GM19023 (cell line): ENCODE measurements around the gene CACUL1.
"Not testable (repeated sequence)": the region's sequence is repeated elsewhere in the genome, so short reads cannot be mapped to it uniquely, and the experiment has no call there.

Experiments used
- ATAC-seq: cut with Tn5 transposase; IDR thresholded peaks from one replicate; pipeline ENCODE4 v1.9.1; 2021; ENCODE audit warnings: mild to moderate bottlenecking, moderate library complexity; ENCODE audit not compliant: unreplicated experiment

CACUL1 gene

GRCh38 chr10:118754556-118755423 is at the start of gene CACUL1:
Gene CACUL1, minus strand, starts transcription at chr10:118754970. Its CDS starts 208 bp downstream, at chr10:118754762.
- ATAC-seq: peak; percentile 93

DNA sequence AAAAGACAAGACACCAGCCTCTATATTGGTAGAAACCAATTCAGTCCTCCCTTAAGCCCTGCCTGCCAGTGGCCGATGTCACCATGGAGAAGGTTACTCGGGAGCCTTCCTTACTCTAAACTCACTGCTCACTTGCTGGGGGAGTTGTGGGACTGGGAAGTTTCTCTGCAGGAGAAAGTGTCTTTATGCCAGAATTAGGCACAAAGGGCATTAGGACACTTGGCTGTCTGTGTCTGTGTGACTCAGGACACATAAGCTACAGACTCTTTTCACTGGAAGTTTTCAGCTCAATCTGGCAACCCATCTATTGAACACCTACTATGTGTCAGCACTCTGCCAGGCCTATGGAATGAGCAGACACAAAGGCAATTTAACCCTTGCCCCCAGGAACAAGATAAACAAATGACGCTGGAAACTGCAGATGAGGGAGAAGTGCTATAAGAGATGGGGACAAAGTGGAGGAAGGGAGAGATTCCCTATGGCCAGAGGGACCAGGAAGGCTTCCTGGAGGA is 49.5 kb upstream of the CACUL1 start:
- no peak for ATAC-seq

GRCh38 chr10:118802126-118802793 is 47.5 kb upstream of the CACUL1 start:
- no peak for ATAC-seq

DNA sequence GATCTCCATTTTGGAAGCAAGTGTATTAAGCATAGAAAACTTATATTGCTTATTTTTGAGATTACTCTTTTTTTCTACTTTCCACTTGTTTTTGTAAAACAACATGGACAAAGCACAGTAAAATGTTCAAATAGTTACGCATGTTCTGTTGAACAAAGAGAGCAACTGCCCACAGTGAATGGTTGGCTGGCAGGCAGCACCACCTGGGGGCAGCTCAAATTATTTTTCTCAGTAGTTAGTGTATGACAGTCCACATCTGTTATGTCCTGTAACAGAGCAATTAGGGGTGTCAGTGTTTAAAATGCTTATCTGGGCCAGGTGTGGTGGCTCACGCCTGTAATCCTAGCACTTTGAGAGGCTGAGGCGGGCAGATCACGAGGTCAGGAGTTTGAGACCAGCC is 46.1 kb upstream of the CACUL1 start:
- ATAC-seq: no peak

GRCh38 chr10:118799777-118800176 is 45.0 kb upstream of the CACUL1 start:
- no peak for ATAC-seq

- no peak for ATAC-seq
These were observed 43.5 kb upstream of the CACUL1 start for GRCh38 chr10:118798231-118798662.

GRCh38 chr10:118794971-118795370 is 40.2 kb upstream of the CACUL1 start:
- ATAC-seq: not testable (repeated sequence)

- no peak for ATAC-seq
These were observed 38.8 kb upstream of the CACUL1 start for GRCh38 chr10:118793545-118793944.

- no peak for ATAC-seq
These were observed 37.8 kb upstream of the CACUL1 start for GRCh38 chr10:118792526-118792925.

DNA sequence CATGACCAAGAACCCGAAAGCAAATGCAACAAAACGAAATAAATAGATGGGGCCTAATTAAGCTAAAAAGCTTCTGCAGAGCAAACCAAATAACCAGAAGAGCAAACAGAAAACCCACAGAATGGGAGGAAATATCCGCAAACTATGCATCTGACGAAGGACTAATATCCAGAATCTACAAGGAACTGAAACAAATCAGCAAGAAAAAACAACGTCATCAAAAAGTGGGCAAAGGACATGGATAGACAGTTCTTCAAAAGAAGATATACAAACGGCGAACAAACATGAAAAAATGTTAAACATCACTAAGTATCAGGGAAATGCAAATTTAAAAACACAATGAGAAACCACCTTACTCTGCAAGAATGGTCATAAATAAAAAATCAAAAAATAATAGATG is 35.3 kb upstream of the CACUL1 start:
- ATAC-seq: no peak

DNA sequence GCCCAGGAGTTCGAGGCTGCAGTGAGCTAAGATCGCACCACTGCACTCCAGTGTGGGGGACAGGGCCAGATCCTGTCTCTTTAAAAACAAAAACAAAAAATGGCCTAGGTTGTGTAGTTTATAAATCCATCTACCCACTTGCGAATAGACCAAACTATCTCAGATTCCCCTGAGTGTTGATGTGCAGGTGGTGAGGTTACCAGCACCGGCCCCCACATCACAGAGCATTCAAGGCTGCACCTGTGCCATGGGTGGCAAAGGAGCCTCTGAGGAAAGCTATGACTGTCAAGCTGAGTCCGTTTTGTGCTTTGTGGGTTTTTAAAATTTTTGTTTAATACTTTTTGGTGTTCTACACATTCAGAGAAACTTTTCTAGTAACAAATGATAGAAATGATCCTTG is 30.8 kb upstream of the CACUL1 start:
- ATAC-seq: no peak

DNA sequence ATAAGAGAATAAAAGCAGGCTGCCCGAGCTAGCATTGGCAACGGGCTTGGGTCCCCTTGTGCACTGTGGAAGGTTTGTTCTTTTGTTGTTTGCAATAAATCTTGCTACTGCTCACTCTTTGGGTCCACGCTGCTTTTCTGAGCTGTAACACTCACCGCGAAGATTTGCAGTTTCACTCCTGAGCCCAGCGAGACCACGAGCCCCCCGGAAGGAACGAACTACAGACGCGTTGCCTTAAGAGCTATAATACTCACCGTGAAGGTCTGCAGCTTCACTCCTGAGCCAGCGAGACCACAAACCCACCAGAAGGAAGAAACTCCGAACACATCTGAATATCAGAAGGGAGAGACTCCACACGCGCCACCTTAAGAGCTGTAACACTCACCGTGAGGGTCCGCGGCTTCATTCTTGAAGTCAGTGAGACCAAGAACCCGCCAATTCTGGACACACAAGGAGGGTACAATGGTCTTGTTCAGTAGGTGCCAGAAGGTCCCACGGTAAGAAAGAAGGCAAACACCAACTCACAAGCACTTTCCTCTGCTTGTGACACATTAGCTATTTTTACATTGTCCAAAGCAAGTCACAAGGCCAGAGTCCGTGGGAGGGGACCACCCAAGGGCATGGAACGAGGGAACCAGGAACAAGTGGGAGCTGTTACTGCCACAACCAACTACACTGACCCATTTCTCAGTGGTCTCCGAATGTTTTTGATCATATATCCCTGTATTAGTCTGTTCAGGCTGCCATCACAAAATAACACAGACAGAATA is 29.2 kb upstream of the CACUL1 start:
- ATAC-seq: no peak

- not testable (repeated sequence) for ATAC-seq
These were observed 28.2 kb upstream of the CACUL1 start for GRCh38 chr10:118782916-118783465.

GRCh38 chr10:118781541-118781940 is 26.8 kb upstream of the CACUL1 start:
- ATAC-seq: no peak

DNA sequence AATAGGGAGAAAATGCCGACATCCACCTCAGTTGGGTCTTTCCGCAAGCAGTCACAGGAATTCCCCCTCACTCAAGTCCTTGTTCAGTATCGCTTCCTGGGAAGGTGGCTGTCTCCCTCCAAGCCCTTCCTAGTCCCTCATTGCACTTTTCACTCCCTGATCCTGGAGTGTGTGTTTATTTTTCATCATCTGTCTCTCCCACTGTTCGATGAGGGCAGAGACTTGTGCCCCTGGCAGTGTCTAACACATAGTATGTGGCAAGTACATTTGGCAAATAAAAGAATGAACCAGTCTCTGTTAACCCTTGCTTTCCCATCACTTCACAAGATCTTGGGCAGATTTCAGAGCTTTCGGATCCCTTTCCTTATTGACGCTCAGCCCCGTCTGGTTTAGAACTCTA is 24.0 kb upstream of the CACUL1 start:
- ATAC-seq: no peak

- no peak for ATAC-seq
These were observed 22.2 kb upstream of the CACUL1 start for GRCh38 chr10:118776960-118777359.

- ATAC-seq: no peak
These were observed 21.3 kb upstream of the CACUL1 start for GRCh38 chr10:118776033-118776432.

GRCh38 chr10:118775478-118775877 is 20.7 kb upstream of the CACUL1 start:
- ATAC-seq: no peak

GRCh38 chr10:118773041-118773440 is 18.3 kb upstream of the CACUL1 start:
- no peak for ATAC-seq

DNA sequence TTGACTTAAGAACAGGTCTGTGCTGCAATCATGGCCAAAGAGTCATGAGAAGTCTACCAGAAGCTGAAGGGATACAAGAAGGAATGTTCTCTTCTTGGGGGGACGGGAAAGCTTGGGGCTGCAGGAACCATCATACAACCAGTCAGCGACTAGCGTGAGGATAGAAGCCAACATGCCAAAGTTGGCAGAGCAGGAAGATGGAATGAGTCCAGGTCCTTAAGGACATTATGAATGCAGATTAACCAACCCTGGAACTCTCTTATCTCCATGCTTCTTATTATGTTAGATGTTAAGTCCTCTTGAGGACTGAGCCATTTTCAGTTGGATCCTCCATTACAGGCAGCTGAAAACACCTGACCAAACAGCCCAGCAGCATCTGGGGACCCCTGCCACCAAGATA is 17.2 kb upstream of the CACUL1 start:
- no peak for ATAC-seq
